Loucy (cell line): ENCODE results near the gene STX1A.

Experiments
- H2AFZ ChIP-seq: fragments of 200-600 bp; sonication (generic); 2 replicates; pipeline ENCODE4 v1.6.0; 2016; ENCODE audit warnings: antibody characterized with exemption, mild to moderate bottlenecking, low read length, moderate library complexity
- H3F3A ChIP-seq: fragments of 200-600 bp; 2 replicates; pipeline ENCODE4 v1.6.0; 2016; ENCODE audit warnings: antibody characterized with exemption, low read depth, mild to moderate bottlenecking
- H3K27me3 ChIP-seq: fragments of 200-600 bp; sonication (generic); 2 replicates; pipeline ENCODE4 v1.6.1; 2014; ENCODE audit warnings: low read length, mild to moderate bottlenecking; ENCODE audit not compliant: insufficient read depth, poor library complexity, severe bottlenecking
- H3K36me3 ChIP-seq: fragments of 200-600 bp; sonication (generic); 2 replicates; pipeline ENCODE4 v1.6.1; 2016; ENCODE audit warnings: low read length; ENCODE audit not compliant: insufficient read depth
- H3K4me1 ChIP-seq: fragments of 200-600 bp; sonication (generic); 2 replicates; pipeline ENCODE4 v1.5.1; 2014; ENCODE audit warnings: low read length, mild to moderate bottlenecking; ENCODE audit not compliant: insufficient read depth, poor library complexity, severe bottlenecking
- H3K4me2 ChIP-seq: fragments of 200-600 bp; sonication (generic); 2 replicates; pipeline ENCODE4 v1.6.0; 2014; ENCODE audit warnings: antibody characterized with exemption, low read length, low read depth, mild to moderate bottlenecking; ENCODE audit not compliant: poor library complexity, severe bottlenecking
- H3K4me3 ChIP-seq: fragments of 200-600 bp; sonication (generic); 2 replicates; pipeline ENCODE4 v1.5.1; 2014; ENCODE audit warnings: low read length, mild to moderate bottlenecking, mixed read lengths; ENCODE audit not compliant: poor library complexity, severe bottlenecking
- H3K79me2 ChIP-seq: fragments of 200-600 bp; sonication (generic); 2 replicates; pipeline ENCODE4 v1.6.1; 2014; ENCODE audit warnings: low read length; ENCODE audit not compliant: insufficient read depth
- H3K9ac ChIP-seq: fragments of 200-600 bp; sonication (generic); 2 replicates; pipeline ENCODE4 v1.6.0; 2014; ENCODE audit warnings: mild to moderate bottlenecking, low read depth, low read length, moderate library complexity; ENCODE audit not compliant: poor library complexity, severe bottlenecking
- H3K9me2 ChIP-seq: fragments of 200-600 bp; sonication (generic); replicated peaks from 2 replicates; pipeline ENCODE4 v1.6.1; 2016; ENCODE audit warnings: low read depth, low read length, mixed read lengths
- H3K9me3 ChIP-seq: fragments of 200-600 bp; sonication (generic); 2 replicates; pipeline ENCODE4 v1.6.1; 2014; ENCODE audit warnings: mild to moderate bottlenecking, antibody characterized with exemption, low read length, low read depth; ENCODE audit not compliant: insufficient read depth
- H4K20me1 ChIP-seq: fragments of 200-600 bp; sonication (generic); 2 replicates; pipeline ENCODE4 v1.6.0; 2014; ENCODE audit warnings: antibody characterized with exemption, low read length, mild to moderate bottlenecking; ENCODE audit not compliant: insufficient read depth, poor library complexity, severe bottlenecking
- CTCF ChIP-seq: fragments of 200-600 bp; sonication (generic); conservative IDR thresholded peaks from 2 replicates; pipeline ENCODE4 v1.5.1; 2014; ENCODE audit warnings: mild to moderate bottlenecking, antibody characterized with exemption, low read length
- EZH2phosphoT487 ChIP-seq: fragments of 200-600 bp; IDR thresholded peaks from 2 replicates; pipeline ENCODE4 v1.6.1; 2018; ENCODE audit warnings: antibody characterized with exemption, mild to moderate bottlenecking, moderate library complexity, borderline replicate concordance

STX1A gene

GRCh38 chr7:73742338-73742752 lies 22.9 kb upstream of the STX1A start:
- Histone ChIP-seq H3K9me2 (no peaks in the 10 kb centered on the region), H3F3A (no peaks in the 10 kb centered on the region), H3K79me2 (no peaks in the 10 kb centered on the region), H3K36me3 (no peaks in the 10 kb centered on the region), H2AFZ (no peak overlapping the region), H3K9me3 (no peaks in the 10 kb centered on the region), H3K9ac (no peak overlapping the region), H3K4me2 (no peak overlapping the region), H3K4me3 (no peak overlapping the region), H3K27me3 (no peaks in the 10 kb centered on the region), H3K4me1 (peaks cover 6% of the 10 kb centered on the region), H4K20me1 (no peaks in the 10 kb centered on the region)
- TF ChIP-seq CTCF (no peak), EZH2phosphoT487 (no peak)

GRCh38 chr7:73741600-73741999 lies 22.1 kb upstream of the STX1A start:
- H3F3A ChIP-seq, result no peaks in the 10 kb centered on the region
- no peak overlapping the region for H3K4me3 ChIP-seq
- H3K79me2 ChIP-seq, result no peaks in the 10 kb centered on the region
- H3K9me2 ChIP-seq, result no peaks in the 10 kb centered on the region
- H2AFZ ChIP-seq, result no peak overlapping the region
- H3K4me1 ChIP-seq, result peaks cover 8% of the 10 kb centered on the region
- H3K9me3 ChIP-seq, result no peaks in the 10 kb centered on the region
- H3K4me2 ChIP-seq, result no peak overlapping the region
- H3K36me3 ChIP-seq, result no peaks in the 10 kb centered on the region
- no peaks in the 10 kb centered on the region for H4K20me1 ChIP-seq
- no peak overlapping the region for H3K9ac ChIP-seq
- no peaks in the 10 kb centered on the region for H3K27me3 ChIP-seq
- no peak for TF ChIP-seq CTCF

GRCh38 chr7:73740771-73741170 lies 21.3 kb upstream of the STX1A start:
- no peak overlapping the region for H3K4me2 ChIP-seq
- no peaks in the 10 kb centered on the region for H3F3A ChIP-seq

More at GRCh38 chr7:73740771-73741170, 21.3 kb upstream of the STX1A start:
- Histone ChIP-seq H3K27me3 (no peaks in the 10 kb centered on the region), H3K9me3 (no peaks in the 10 kb centered on the region), H3K4me3 (no peak overlapping the region), H3K9me2 (no peaks in the 10 kb centered on the region), H3K9ac (no peak overlapping the region), H3K4me1 (peaks cover 8% of the 10 kb centered on the region), H2AFZ (no peak overlapping the region), H4K20me1 (no peaks in the 10 kb centered on the region), H3K36me3 (no peaks in the 10 kb centered on the region), H3K79me2 (no peaks in the 10 kb centered on the region)
- no peak for TF ChIP-seq EZH2phosphoT487
- no peak for TF ChIP-seq CTCF
